HG02610 (cell line): ENCODE data around the gene CCDC13.

ENCODE experiments used
- ATAC-seq: cut with Tn5 transposase; IDR thresholded peaks from one replicate; pipeline ENCODE4 v1.9.1; 2021; ENCODE audit warnings: mild to moderate bottlenecking, moderate library complexity; ENCODE audit not compliant: unreplicated experiment

Gene CCDC13

DNA sequence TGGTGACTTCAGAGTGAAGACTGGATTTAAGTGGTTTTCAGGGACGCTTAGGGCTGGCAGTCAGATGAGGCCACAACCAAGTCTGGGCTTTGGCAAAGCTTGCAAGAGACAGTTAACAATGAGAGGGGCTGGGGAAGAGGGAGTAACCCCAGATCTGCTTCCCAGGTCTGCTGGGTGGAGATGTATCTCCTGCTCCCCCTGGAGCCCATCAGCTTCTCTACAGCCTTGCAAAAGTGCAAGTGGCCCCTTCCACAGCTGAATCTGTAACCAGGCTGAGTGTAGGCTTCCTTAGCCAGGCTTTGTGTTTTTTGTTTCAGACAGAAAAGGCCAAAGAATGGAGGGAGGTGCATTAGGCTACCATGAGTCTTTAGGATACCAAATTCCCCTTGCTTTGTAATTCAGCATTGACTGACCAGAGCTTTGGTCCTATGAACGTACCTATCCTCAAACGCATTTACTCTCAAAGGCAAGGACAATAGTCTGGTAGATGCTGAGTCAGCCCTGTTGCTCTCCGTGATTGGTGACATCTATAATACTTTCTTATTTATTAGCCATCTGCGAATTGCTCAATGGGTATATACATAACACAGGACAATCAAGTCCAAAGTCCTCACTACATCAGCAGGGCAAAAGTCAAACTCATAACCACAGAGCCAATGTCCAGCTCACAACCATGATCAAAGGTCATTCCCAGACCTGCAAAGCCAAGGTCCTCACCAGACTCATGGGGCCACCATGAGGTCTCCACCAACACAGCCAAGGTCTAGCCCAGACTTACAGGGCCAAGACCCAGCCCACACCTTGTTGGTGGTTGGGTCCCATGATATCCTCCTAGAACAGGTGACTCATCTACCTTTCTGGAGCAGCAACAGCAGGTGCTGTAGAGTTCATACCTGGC, 17.1 kb downstream of the CCDC13 start:
- no peak for ATAC-seq

- ATAC-seq: no peak
Observed at GRCh38 chr3:42753757-42754156, 19.3 kb downstream of the CCDC13 start.

- no peak for ATAC-seq
Observed at GRCh38 chr3:42752961-42753360, 20.1 kb downstream of the CCDC13 start.

DNA sequence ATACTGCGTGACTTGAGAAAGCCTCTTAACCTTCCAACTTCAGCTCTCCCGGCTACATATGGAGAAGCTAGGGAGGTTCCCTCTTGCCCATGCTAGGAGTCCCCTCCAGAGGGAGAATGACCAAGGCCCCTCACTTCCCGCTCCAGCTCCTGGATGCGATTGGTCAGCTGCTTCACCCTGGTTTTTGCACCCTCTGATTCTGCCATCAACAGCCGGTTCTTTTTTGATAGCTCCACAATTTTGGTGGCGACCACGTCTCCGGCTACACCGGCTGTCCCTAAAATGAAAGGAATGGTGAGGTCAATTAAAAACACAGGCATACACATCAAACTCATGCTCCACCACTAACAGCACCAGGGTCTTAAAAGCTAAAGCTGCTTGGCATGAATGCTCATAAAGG, 20.6 kb downstream of the CCDC13 start:
- no peak for ATAC-seq

DNA sequence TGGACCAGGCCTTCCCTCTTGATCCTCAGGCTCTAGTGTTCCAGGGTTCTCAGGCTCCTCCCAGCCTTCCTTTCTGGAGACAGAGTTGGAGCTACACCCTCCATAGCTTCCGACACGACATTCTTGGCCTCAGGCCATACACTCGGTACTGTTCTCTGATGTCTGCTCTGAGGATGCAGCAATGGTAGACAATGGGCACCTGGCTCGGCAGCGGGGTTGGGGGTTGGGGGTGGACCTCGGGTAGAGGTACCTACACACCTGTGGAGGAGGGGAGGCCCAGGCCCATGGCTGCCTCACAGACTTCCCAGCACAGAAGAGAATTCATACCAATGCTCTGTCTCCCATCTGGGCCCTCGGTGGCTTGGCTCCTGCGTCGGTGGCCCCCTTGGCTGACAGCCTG, 21.4 kb downstream of the CCDC13 start:
- ATAC-seq: no peak

- ATAC-seq: no peak
Observed at GRCh38 chr3:42750834-42751233, 22.2 kb downstream of the CCDC13 start.

- ATAC-seq: no peak
Observed at GRCh38 chr3:42749753-42750231, 23.3 kb downstream of the CCDC13 start.

GRCh38 chr3:42749025-42749752, 23.9 kb downstream of the CCDC13 start:
- no peak for ATAC-seq

GRCh38 chr3:42747581-42747980, 25.5 kb downstream of the CCDC13 start:
- no peak for ATAC-seq

GRCh38 chr3:42746455-42747450, 26.3 kb downstream of the CCDC13 start:
- ATAC-seq: no peak

DNA sequence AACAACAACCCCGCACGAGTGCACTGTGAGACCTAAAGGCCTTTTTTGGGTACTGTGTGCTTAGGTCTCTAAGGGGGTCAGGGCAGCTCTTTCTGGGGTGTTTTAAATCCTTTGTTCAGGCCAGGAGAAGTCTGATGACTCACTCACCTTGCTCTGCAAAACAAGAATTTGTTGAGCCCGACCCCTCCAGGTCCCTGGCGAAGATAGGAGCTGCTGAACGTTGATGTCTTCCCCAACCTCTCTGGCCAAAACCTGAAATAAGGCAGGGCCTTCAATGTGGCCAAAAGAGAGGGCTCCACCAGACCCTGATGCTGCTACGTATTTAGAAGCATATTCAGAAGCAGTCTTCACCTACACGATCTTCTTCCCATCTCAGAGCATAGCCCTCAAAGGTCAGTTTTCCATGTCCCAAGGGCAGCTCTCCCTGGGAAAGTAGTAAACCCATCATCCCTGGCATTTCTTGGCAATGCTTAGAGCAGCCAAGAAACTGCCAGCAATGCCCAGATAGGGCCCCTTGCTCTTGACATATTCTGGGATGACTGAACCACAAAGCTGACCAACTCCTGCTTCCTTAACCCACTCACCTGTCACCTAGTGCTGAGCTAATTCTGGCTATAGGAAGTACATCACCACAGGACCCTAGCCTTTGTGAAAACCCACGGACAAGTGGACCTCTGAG, 27.1 kb downstream of the CCDC13 start:
- ATAC-seq: no peak

- ATAC-seq: no peak
Observed at GRCh38 chr3:42745291-42745745, 27.7 kb downstream of the CCDC13 start.

- no peak for ATAC-seq
Observed at GRCh38 chr3:42743204-42743995, 29.7 kb downstream of the CCDC13 start.

GRCh38 chr3:42742688-42743087, 30.4 kb downstream of the CCDC13 start:
- no peak for ATAC-seq

- ATAC-seq: no peak
Observed at GRCh38 chr3:42742259-42742658, 30.8 kb downstream of the CCDC13 start.

- ATAC-seq: no peak
Observed at GRCh38 chr3:42741796-42742195, 31.3 kb downstream of the CCDC13 start.

- ATAC-seq: no peak
Observed at GRCh38 chr3:42739401-42740158, 33.5 kb downstream of the CCDC13 start.

GRCh38 chr3:42736531-42736930, 36.5 kb downstream of the CCDC13 start:
- ATAC-seq: no peak

DNA sequence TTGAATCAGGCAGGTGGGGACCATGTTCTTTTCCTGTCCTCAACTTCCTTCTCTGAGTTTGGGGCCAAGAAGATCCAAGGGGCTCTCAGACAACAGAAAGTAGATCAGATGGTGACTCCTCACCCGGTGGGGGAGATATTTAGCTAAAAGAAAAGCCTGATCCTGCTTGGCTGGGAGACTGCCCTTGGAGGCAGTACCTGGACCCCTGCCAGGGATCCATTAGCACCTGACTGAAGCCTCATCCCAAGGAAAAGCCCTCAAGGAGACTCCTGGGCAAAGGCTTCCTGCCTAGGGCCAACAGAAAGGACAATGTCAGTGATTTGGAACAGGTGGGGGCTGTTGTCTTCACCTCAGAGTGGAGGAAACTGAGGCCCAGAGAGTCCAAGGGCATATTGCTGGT, 37.0 kb downstream of the CCDC13 start:
- no peak for ATAC-seq
